IPS-20b (cell line): ENCODE measurements around the gene COG3.

Experiments
- H3K27ac ChIP-seq: one replicate; pipeline ENCODE4 v1.5.1; 2013; ENCODE audit warnings: low read length
- H3K27me3 ChIP-seq: 2 replicates; pipeline ENCODE4 v1.6.1; 2013; ENCODE audit warnings: mild to moderate bottlenecking, low read length, inconsistent platforms; ENCODE audit not compliant: insufficient read depth
- H3K36me3 ChIP-seq: 2 replicates; pipeline ENCODE4 v1.6.1; 2013; ENCODE audit warnings: low read depth, mild to moderate bottlenecking, inconsistent platforms, low read length, moderate library complexity; ENCODE audit not compliant: insufficient read depth
- H3K4me1 ChIP-seq: 2 replicates; pipeline ENCODE4 v1.6.1; 2013; ENCODE audit warnings: mild to moderate bottlenecking, control low read depth, inconsistent platforms, low read length, moderate library complexity; ENCODE audit not compliant: insufficient read depth
- H3K4me3 ChIP-seq: 2 replicates; pipeline ENCODE4 v1.5.1; 2013; ENCODE audit warnings: mild to moderate bottlenecking, low read length, inconsistent platforms
- H3K9ac ChIP-seq: 2 replicates; pipeline ENCODE4 v1.6.1; 2013; ENCODE audit warnings: low read depth, mild to moderate bottlenecking, inconsistent platforms, low read length, moderate library complexity
- H3K9me3 ChIP-seq: 2 replicates; pipeline ENCODE4 v1.6.1; 2013; ENCODE audit warnings: mild to moderate bottlenecking, low read depth, low read length, inconsistent platforms; ENCODE audit not compliant: insufficient read depth

Gene COG3

GRCh38 chr13:45434556-45435371 is 30.0 kb upstream of the COG3 start:
- H3K9me3 ChIP-seq, result no peaks in the 10 kb centered on the region
- no peak overlapping the region for H3K4me3 ChIP-seq
- no peak overlapping the region for H3K27ac ChIP-seq

DNA sequence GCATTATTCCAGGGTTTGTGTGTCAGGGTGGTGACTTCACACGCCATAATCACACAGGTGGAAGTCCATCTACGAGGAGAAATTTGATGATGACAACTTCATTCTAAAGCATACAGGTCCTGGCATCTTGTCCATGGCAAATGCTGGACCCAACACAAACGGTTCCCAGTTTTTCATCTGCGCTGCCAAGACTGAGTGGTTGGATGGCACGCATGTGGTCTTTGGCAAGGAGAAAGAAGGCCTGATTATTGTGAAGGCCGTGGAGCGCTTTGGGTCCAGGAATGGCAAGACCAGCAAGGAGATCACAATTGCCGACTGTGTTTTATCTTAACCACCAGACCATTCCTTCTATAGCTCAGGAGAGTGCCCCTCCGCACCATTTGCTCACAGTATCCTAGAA is 28.4 kb upstream of the COG3 start:
- Histone ChIP-seq H3K9me3 (no peaks in the 10 kb centered on the region), H3K4me3 (no peak overlapping the region), H3K9ac (no peak overlapping the region), H3K36me3 (no peaks in the 10 kb centered on the region), H3K4me1 (no peaks in the 10 kb centered on the region; the same call in 1 of the 2 replicates), H3K27me3 (no peaks in the 10 kb centered on the region), H3K27ac (no peak overlapping the region)

More at GRCh38 chr13:45434556-45435371, 30.0 kb upstream of the COG3 start:
- H3K4me1 ChIP-seq, result no peaks in the 10 kb centered on the region; the same call in 1 of the 2 replicates
- no peaks in the 10 kb centered on the region for H3K27me3 ChIP-seq
- no peak overlapping the region for H3K9ac ChIP-seq
- no peaks in the 10 kb centered on the region for H3K36me3 ChIP-seq

DNA sequence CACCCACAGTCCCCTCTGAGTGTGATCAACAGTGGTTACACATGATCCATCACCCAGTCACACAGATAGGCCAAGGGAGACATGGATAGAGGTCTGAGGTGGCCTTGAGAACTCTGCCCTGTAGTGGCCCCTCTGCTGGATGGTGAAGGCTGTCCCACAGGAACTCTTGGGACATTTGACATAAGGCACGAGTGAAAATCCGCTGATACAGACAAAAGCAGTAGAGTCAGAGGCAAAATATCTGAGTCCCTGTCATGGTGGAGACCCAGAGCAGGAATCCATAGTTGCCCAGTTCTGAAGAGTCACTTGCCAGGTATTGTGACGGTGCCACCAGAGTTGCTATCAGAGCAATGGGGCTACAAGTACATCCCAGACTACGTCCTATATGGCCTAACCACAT is 27.8 kb upstream of the COG3 start:
- no peak overlapping the region for H3K4me3 ChIP-seq
- no peaks in the 10 kb centered on the region for H3K36me3 ChIP-seq
- H3K27me3 ChIP-seq, result no peaks in the 10 kb centered on the region
- no peaks in the 10 kb centered on the region; the same call in 1 of the 2 replicates for H3K4me1 ChIP-seq
- H3K9ac ChIP-seq, result no peak overlapping the region
- H3K27ac ChIP-seq, result no peak overlapping the region
- no peaks in the 10 kb centered on the region for H3K9me3 ChIP-seq

- Histone ChIP-seq H3K4me1 (no peaks in the 10 kb centered on the region; the same call in 1 of the 2 replicates), H3K27ac (no peak overlapping the region), H3K4me3 (no peak overlapping the region), H3K36me3 (no peaks in the 10 kb centered on the region), H3K9ac (no peak overlapping the region), H3K9me3 (no peaks in the 10 kb centered on the region), H3K27me3 (no peaks in the 10 kb centered on the region)
Observed at GRCh38 chr13:45437947-45438346, 26.8 kb upstream of the COG3 start.

- Histone ChIP-seq H3K9ac (no peak overlapping the region), H3K36me3 (no peaks in the 10 kb centered on the region), H3K9me3 (no peaks in the 10 kb centered on the region), H3K27ac (no peak overlapping the region), H3K4me3 (no peak overlapping the region), H3K4me1 (no peaks in the 10 kb centered on the region; the same call in 1 of the 2 replicates), H3K27me3 (no peaks in the 10 kb centered on the region)
Observed at GRCh38 chr13:45439008-45439407, 25.7 kb upstream of the COG3 start.

DNA sequence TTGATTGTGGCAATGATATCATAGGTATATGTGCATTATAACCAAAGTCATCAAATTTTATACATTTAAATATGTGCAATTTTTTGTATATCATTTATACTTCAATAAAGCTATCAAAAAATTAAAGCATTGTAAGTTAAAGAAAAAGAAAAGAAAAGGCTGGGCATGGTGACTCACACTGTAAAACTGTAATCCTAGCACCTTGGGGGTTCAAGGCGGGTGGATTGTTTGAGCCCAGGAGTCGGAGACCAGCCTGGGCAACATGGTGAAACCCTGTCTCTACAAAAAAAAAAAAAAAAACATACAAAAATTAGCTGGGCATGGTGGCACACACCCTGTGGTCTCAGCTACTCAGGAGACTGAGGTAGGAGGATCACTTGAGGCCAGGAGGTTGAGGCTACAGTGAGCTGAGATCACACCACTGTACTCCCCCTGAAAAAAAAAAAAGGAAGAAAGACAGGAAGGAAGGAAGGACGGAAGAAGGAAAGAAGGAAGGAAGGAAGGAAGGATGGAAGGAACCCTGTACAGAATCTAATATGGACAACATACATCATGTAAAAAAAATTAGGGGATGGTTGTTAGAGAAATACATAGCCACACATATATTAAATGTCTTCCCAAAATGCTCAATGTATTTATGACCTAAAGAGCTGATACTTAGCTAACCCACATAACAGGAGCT is 24.8 kb upstream of the COG3 start:
- Histone ChIP-seq H3K9ac (no peak overlapping the region), H3K9me3 (no peaks in the 10 kb centered on the region), H3K27me3 (peaks cover under 1% of the 10 kb centered on the region; the same call in 1 of the 2 replicates), H3K4me3 (no peak overlapping the region), H3K36me3 (no peaks in the 10 kb centered on the region), H3K4me1 (no peaks in the 10 kb centered on the region; the same call in 1 of the 2 replicates), H3K27ac (no peak overlapping the region)

- no peaks in the 10 kb centered on the region for H3K9me3 ChIP-seq
- peaks cover 4% of the 10 kb centered on the region; the same call in 1 of the 2 replicates for H3K27me3 ChIP-seq
- no peaks in the 10 kb centered on the region for H3K36me3 ChIP-seq
- H3K9ac ChIP-seq, result no peak overlapping the region
- no peak overlapping the region for H3K27ac ChIP-seq
- no peak overlapping the region for H3K4me3 ChIP-seq
- no peaks in the 10 kb centered on the region; the same call in 1 of the 2 replicates for H3K4me1 ChIP-seq
Observed at GRCh38 chr13:45441633-45442032, 23.1 kb upstream of the COG3 start.

GRCh38 chr13:45445053-45445452 is 19.7 kb upstream of the COG3 start:
- peaks cover 4% of the 10 kb centered on the region; the same call in 1 of the 2 replicates for H3K27me3 ChIP-seq
- no peaks in the 10 kb centered on the region for H3K4me1 ChIP-seq
- H3K4me3 ChIP-seq, result no peak overlapping the region
- no peaks in the 10 kb centered on the region for H3K9me3 ChIP-seq
- H3K27ac ChIP-seq, result no peak overlapping the region
- H3K9ac ChIP-seq, result no peak overlapping the region
- H3K36me3 ChIP-seq, result no peaks in the 10 kb centered on the region

DNA sequence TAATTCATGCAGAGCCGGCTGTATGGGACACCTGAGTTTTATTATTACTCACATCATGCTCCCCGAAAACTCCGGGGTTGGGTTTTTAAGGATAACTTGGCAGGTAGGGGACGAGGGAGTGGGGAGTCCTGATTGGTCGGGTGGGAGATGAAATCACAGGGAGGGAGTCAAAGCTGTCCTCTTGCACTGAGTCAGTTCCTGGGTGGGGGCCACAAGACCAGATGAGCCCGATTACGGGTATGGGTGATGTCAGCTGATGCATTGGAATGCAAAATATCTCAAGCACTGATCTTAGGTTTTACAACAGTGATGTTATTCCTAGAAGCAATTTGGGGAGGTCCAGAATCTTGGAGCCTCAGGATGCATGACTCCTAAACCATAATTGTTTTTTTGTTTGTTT is 18.6 kb upstream of the COG3 start:
- Histone ChIP-seq H3K9ac (no peak overlapping the region), H3K9me3 (no peaks in the 10 kb centered on the region), H3K36me3 (no peaks in the 10 kb centered on the region), H3K4me3 (no peak overlapping the region), H3K27me3 (peaks cover 4% of the 10 kb centered on the region; the same call in 1 of the 2 replicates), H3K27ac (no peak overlapping the region), H3K4me1 (no peaks in the 10 kb centered on the region)

DNA sequence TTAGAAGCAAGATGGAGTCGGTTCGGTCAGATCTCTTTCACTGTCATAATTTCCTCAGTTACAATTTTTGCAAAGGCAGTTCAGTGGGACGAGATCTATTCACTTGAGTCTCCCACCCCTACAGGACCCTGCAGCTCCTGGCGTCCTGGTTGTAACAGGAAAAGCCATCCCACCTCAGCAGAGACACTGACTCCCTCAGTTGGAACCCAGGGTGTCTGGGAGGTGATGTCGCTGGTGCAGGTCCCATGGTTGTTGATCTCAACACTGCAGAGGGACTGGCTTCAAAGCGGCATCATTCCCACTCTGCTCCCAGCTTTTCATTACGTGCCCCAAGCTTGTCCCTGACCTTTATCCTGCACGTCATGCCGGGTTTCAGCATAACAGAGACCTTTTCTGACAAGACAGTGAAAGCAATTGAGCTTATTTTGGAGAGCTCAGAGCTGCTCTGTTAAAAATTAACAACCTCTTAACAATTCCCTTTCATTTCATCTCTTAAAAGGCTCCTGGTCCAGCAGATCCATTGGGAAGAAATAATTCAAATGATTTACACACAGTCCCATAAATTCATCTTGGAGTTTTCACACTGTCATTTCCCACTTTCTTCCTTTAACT is 17.6 kb upstream of the COG3 start:
- peaks cover 4% of the 10 kb centered on the region; the same call in 1 of the 2 replicates for H3K27me3 ChIP-seq
- H3K4me3 ChIP-seq, result no peak overlapping the region

GRCh38 chr13:45448965-45449559 is 15.7 kb upstream of the COG3 start:
- H3K27me3 ChIP-seq, result peaks cover 4% of the 10 kb centered on the region; the same call in 1 of the 2 replicates
- H3K36me3 ChIP-seq, result no peaks in the 10 kb centered on the region
- no peak overlapping the region for H3K27ac ChIP-seq
- no peak overlapping the region for H3K4me3 ChIP-seq
- H3K9me3 ChIP-seq, result no peaks in the 10 kb centered on the region
- H3K4me1 ChIP-seq, result no peaks in the 10 kb centered on the region
- no peak overlapping the region for H3K9ac ChIP-seq

More for the DNA sequence above, 17.6 kb upstream of the COG3 start:
- Histone ChIP-seq H3K9me3 (no peaks in the 10 kb centered on the region), H3K4me1 (no peaks in the 10 kb centered on the region), H3K9ac (no peak overlapping the region), H3K27ac (no peak overlapping the region), H3K36me3 (no peaks in the 10 kb centered on the region)
